Upper lobe of left lung (tissue), 6 donors: Measurements from ENCODE around the gene LYPD8. TPM values are rescaled to one million over a fixed set of nuclear protein-coding genes. Genes with fewer than 3 reads are reported as not detected.

Experiments used
- ATAC-seq, 2 donors: fragments of 200-7000 bp; cut with Tn5 transposase; one replicate each; pipeline ENCODE4 v1.9.1; 2022; ENCODE audit warnings: mild to moderate bottlenecking in 2 of 2, moderate library complexity in 2 of 2; ENCODE audit not compliant: low FRiP score in 2 of 2
- DNase-seq, 2 donors: peaks; one replicate each; pipeline ENCODE4 v3.0.0-alpha.2; 2019 to 2020
- H3K27ac ChIP-seq, 4 donors: fragments of 200-600 bp; sonication (generic); one replicate each; pipeline ENCODE4 v1.5.1; 2016 to 2019
- H3K27me3 ChIP-seq, 4 donors: fragments of 200-600 bp; sonication (generic); one replicate each; pipeline ENCODE4 v1.5.1; 2017 to 2019
- H3K36me3 ChIP-seq, 4 donors: fragments of 200-600 bp; sonication (generic); one replicate each; pipeline ENCODE4 v1.5.1; 2016 to 2019
- H3K4me1 ChIP-seq, 4 donors: fragments of 200-600 bp; sonication (generic); one replicate each; pipeline ENCODE4 v1.5.1; 2018 to 2019
- H3K4me3 ChIP-seq, 4 donors: fragments of 200-600 bp; sonication (generic); one replicate each; pipeline ENCODE4 v1.5.1; 2017 to 2019; ENCODE audit warnings: mild to moderate bottlenecking in 2 of 4, moderate library complexity in 1 of 4
- H3K9me3 ChIP-seq, 4 donors: fragments of 200-600 bp; sonication (generic); one replicate each; pipeline ENCODE4 v1.5.1; 2018 to 2019
- CTCF ChIP-seq, 6 experiments: fragments of 450-650 bp in 4 of 6; fragments of 200-600 bp in 2 of 6; sonication (generic) in 2 of 6; IDR thresholded peaks; one replicate each; pipeline ENCODE4 v1.5.1; 2016 to 2019; ENCODE audit warnings: antibody characterized with exemption in 6 of 6
- EP300 ChIP-seq, 4 donors: sonication (generic); formaldehyde crosslinking; IDR thresholded peaks; one replicate each; pipeline ENCODE4 v1.5.1; 2017; ENCODE audit warnings: antibody characterized with exemption in 4 of 4, control low read depth in 2 of 4
- POLR2A ChIP-seq, 4 donors: fragments of 450-650 bp; IDR thresholded peaks; one replicate each; pipeline ENCODE4 v1.5.1; 2016 to 2017; ENCODE audit warnings: antibody characterized with exemption in 4 of 4, mild to moderate bottlenecking in 2 of 4
- POLR2AphosphoS5 ChIP-seq, 2 donors: sonication (generic); formaldehyde crosslinking; IDR thresholded peaks; one replicate each; pipeline ENCODE4 v1.5.1; 2017; ENCODE audit warnings: antibody characterized with exemption in 2 of 2
- WGBS, 2 donors: methylation state at CpG; one replicate each; pipeline ENCODE4 v1.1.5; 2017 to 2018; 5-methylcytosine and 5-hydroxymethylcytosine counted together
- total RNA-seq, 6 donors: library from RNA; depleted of rRNA in 4 of 6; stranded (reverse); fragments of >200 nt in 4 of 6; gene quantifications; one replicate each; pipeline versions ENCODE4 v1.1.0 to v1.2.1, GENCODE V29; 2016 to 2021
- donor health status: DM: no; HTN: no; CAD: no; lungs with moderate emphysema.
- donor health status: DM: no; HTN: yes; CAD: no; lungs with severe emphysema.

Gene LYPD8
- total RNA-seq, 6 donors from 2014 or later: not detected

DNA sequence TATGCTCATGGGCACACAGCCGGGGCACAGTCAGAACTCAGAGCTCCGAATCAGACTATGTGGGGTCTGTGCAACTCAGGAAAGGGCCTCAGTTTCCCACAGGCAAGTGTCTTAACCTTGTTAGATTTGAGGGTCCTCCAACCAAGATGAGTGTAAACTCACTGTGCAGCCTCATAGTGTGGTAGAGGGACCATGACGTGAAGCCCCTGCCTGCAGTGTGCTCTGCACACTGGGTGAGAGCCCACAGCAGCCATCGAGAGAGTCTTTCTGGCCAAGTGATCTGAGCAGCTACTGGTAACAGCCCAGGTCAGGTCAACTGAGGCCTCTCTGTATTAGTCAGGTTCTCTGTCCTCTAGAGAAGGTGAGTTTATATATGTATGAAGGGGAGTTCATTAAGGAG lies 592 bp upstream of the LYPD8 start:
- 84 to 85% methylated on average over 4 of the region's 4 CpGs for WGBS, 2 donors
- H3K27me3 ChIP-seq: no peaks in the 10 kb centered on the region
- peaks cover 0 to 2% (median 0%) of the 10 kb centered on the region in 4 donors for H3K4me1 ChIP-seq
- no peaks in the 10 kb centered on the region for H3K36me3 ChIP-seq
- DNase-seq (no peak), ATAC-seq (no peak)
- no peak overlapping the region for H3K27ac ChIP-seq
- no peak overlapping the region for H3K4me3 ChIP-seq
- no peak for TF ChIP-seq EP300 (IDR thresholded peaks at IDR 0.05)
- H3K9me3 ChIP-seq: no peaks in the 10 kb centered on the region

- Histone ChIP-seq H3K4me1 (peaks cover 0 to 6% (median 0%) of the 10 kb centered on the region in 4 donors), H3K27me3 (no peaks in the 10 kb centered on the region), H3K4me3 (no peak overlapping the region), H3K36me3 (no peaks in the 10 kb centered on the region), H3K27ac (no peak overlapping the region), H3K9me3 (no peaks in the 10 kb centered on the region)
- ATAC-seq: no peak
- no peak for DNase-seq
- WGBS, 2 donors: 91 to 96% methylated on average over 2 of the region's 2 CpGs
- TF ChIP-seq EP300 (IDR thresholded peaks at IDR 0.05) (no peak), CTCF (IDR thresholded peaks at IDR 0.05) (no peak), POLR2A (IDR thresholded peaks at IDR 0.05) (no peak), POLR2AphosphoS5 (IDR thresholded peaks at IDR 0.05) (no peak)
Measured at GRCh38 chr1:248753708-248754280, 1.8 kb downstream of the LYPD8 start.

DNA sequence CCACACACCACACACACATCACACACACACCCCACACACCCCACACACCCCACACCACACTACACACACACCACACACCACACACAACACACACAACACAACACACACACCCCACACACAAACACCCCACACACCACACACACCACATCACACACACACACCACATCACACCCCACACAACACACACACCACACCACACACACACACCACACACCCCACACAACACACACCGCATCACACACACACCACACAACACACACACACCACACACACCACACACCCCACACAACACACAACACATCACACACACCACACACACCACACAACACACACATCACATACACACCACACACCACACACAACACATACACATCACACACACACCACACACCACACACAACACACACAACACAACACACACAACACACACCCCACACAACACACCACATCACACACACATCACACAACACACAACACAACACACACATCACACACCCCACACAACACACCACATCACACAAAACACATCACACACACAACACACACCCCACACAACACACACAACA lies 2.4 kb downstream of the LYPD8 start:
- ATAC-seq (no peak), DNase-seq (no peak)
- Histone ChIP-seq H3K9me3 (no peaks in the 10 kb centered on the region), H3K36me3 (no peaks in the 10 kb centered on the region), H3K4me3 (no peak overlapping the region), H3K27me3 (no peaks in the 10 kb centered on the region), H3K4me1 (peaks cover 0 to 6% (median 0%) of the 10 kb centered on the region in 4 donors), H3K27ac (no peak overlapping the region)
- WGBS, 2 donors: 81 to 100% methylated on average over 1 of the region's 1 CpG
- TF ChIP-seq POLR2AphosphoS5 (IDR thresholded peaks at IDR 0.05) (no peak), EP300 (IDR thresholded peaks at IDR 0.05) (no peak), CTCF (IDR thresholded peaks at IDR 0.05) (no peak), POLR2A (IDR thresholded peaks at IDR 0.05) (no peak)

DNA sequence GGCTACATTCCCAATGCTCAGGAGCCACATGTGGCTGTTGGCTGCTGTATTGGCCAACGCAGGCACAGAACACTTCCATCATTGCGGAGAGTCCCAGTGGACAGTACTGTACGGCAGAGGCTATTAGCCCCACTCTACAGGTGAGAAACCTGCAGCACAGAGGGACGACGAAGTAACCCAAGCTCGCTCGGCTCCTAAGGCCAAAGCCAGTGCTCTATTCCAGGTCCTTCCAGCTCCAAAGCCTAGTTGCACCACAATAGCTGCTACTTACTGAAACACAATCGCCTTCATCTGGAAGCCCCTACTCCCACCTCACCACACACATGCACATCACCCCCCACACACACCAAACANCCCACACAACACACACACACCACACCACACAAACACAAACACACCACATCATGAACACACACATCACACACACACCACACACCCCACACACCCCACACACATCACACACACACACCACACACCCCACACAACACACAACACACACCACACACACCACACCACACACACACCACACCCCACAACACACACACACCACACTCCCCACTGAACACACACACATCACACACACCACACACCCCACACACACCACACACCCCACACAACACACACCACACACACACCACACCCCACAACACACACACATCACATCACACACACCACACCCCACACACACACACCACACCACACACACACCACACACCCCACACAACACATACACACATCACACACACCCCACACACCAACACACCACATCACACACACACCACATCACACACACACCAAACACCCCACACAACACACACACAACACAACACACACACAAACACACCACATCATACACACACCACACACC lies 3.2 kb downstream of the LYPD8 start:
- no peaks in the 10 kb centered on the region for H3K9me3 ChIP-seq
- no peak overlapping the region for H3K4me3 ChIP-seq
- no peak for ATAC-seq
- DNase-seq: no peak
- no peak for TF ChIP-seq POLR2AphosphoS5 (IDR thresholded peaks at IDR 0.05)
- TF ChIP-seq POLR2A (IDR thresholded peaks at IDR 0.05): no peak
- TF ChIP-seq EP300 (IDR thresholded peaks at IDR 0.05): no peak
- no peak for TF ChIP-seq CTCF (IDR thresholded peaks at IDR 0.05)
- no peaks in the 10 kb centered on the region for H3K27me3 ChIP-seq
- H3K4me1 ChIP-seq: peaks cover 0 to 6% (median 0%) of the 10 kb centered on the region in 4 donors
- no peak overlapping the region for H3K27ac ChIP-seq
- WGBS, 2 donors: 73 to 82% methylated on average over 8 of the region's 8 CpGs
- no peaks in the 10 kb centered on the region for H3K36me3 ChIP-seq

DNA sequence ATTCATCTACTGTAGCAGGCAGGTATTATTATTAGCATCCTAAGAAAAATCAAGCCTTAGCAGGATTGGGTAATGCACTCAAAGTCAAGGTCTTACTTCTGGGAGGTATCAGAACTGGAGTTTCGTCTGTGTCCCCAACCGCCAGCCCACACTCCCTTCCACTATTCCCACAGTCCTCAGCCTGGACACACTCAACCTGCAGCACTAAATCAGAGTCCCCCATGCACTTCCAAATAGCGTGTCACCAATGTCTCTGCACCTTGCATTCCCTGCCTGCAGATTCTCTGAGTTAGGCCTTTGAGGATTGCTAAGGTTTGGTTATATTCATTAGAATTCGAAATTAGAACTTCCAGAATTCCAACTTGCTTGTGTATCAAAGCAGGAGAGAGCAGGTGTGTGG lies 3.9 kb downstream of the LYPD8 start:
- DNase-seq (no peak), ATAC-seq (no peak)
- H3K36me3 ChIP-seq: no peaks in the 10 kb centered on the region
- H3K27ac ChIP-seq: no peak overlapping the region
- WGBS, 2 donors: 88 to 90% methylated on average over 4 of the region's 4 CpGs
- H3K27me3 ChIP-seq: no peaks in the 10 kb centered on the region
- no peak for TF ChIP-seq EP300 (IDR thresholded peaks at IDR 0.05)
- no peak for TF ChIP-seq POLR2AphosphoS5 (IDR thresholded peaks at IDR 0.05)
- no peak for TF ChIP-seq POLR2A (IDR thresholded peaks at IDR 0.05)
- TF ChIP-seq CTCF (IDR thresholded peaks at IDR 0.05): no peak
- H3K4me1 ChIP-seq: peaks cover 0 to 6% (median 0%) of the 10 kb centered on the region in 4 donors
- H3K9me3 ChIP-seq: no peaks in the 10 kb centered on the region
- H3K4me3 ChIP-seq: no peak overlapping the region
